Measurements from ENCODE around the gene GOLGB1. TPM values are rescaled to one million over a fixed set of nuclear protein-coding genes. Genes with fewer than 3 reads are reported as not detected.

GOLGB1 gene
- polyA plus RNA-seq, 3 donors: 1.2 to 7.1 (median 1.7) TPM

DNA sequence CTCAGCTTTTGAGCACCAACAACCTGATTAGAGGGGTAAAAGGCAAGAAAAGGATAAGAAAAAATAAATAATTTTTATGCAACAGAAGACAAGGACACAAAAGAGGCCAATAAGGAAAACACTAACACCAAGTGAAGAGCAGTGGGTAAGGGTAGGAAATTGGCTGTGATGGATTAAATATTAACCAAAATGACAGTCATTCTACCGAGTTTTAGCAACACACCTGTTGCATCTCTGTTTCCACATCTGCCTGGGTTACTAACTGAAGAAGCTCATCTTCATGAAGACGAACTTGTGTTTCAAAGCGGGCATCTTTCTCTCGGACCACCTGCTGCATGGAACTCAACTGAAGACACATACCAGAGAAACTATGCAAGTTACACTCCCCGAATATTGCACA, 30.1 kb downstream of the GOLGB1 start:
- no peak overlapping the region for H3K4me3 Mint-ChIP-seq
- Histone ChIP-seq H3K4me1 (ENCODE audit: control insufficient read depth in 1 of 2, insufficient read depth in 2 of 2, low read length in 2 of 2) (no peaks in the 10 kb centered on the region), H3K27me3 (ENCODE audit: control insufficient read depth in 2 of 2, insufficient read depth in 2 of 2, low read length in 2 of 2) (no peaks in the 10 kb centered on the region), H3K4me3 (replicated peaks in 1 of 3; ENCODE audit: low read depth in 2 of 3, low read length in 3 of 3) (no peak overlapping the region), H3K27ac (ENCODE audit: low read depth in 1 of 2, low read length in 2 of 2) (no peak overlapping the region), H3K4me2 (replicated peaks; ENCODE audit: extremely low read depth, low read length, poor library complexity, severe bottlenecking) (no peak overlapping the region), H4K20me1 (ENCODE audit: insufficient read depth, low read length) (no peaks in the 10 kb centered on the region), H3K36me3 (replicated peaks in 1 of 2; ENCODE audit: control insufficient read depth in 1 of 2, insufficient read depth in 2 of 2, low read length in 2 of 2) (peaks cover 87 to 97% of the 10 kb centered on the region in 2 donors), H2AFZ (ENCODE audit: insufficient read depth, low read depth, low read length, poor library complexity, severe bottlenecking) (no peak overlapping the region), H3K9ac (ENCODE audit: insufficient read depth, low read length, poor library complexity, severe bottlenecking) (no peak overlapping the region), H3K79me2 (ENCODE audit: insufficient read depth, low read length) (no peaks in the 10 kb centered on the region), H3K9me3 (replicated peaks in 1 of 2; ENCODE audit: control insufficient read depth in 1 of 2, insufficient read depth in 1 of 2, low read length in 2 of 2) (no peaks in the 10 kb centered on the region)
- DNase-seq: no peak
- no peak overlapping the region for H3K27ac Mint-ChIP-seq
- TF ChIP-seq, protein P1, sequence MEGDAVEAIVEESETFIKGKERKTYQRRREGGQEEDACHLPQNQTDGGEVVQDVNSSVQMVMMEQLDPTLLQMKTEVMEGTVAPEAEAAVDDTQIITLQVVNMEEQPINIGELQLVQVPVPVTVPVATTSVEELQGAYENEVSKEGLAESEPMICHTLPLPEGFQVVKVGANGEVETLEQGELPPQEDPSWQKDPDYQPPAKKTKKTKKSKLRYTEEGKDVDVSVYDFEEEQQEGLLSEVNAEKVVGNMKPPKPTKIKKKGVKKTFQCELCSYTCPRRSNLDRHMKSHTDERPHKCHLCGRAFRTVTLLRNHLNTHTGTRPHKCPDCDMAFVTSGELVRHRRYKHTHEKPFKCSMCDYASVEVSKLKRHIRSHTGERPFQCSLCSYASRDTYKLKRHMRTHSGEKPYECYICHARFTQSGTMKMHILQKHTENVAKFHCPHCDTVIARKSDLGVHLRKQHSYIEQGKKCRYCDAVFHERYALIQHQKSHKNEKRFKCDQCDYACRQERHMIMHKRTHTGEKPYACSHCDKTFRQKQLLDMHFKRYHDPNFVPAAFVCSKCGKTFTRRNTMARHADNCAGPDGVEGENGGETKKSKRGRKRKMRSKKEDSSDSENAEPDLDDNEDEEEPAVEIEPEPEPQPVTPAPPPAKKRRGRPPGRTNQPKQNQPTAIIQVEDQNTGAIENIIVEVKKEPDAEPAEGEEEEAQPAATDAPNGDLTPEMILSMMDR (IDR thresholded peaks at IDR 0.05): no peak
- intact Hi-C loops (cut with micrococcal nuclease): no loop called here
- peaks cover 0 to 3% (median 0%) of the 10 kb centered on the region in 7 donors for H3K9me3 Mint-ChIP-seq
- peaks cover 2% of the 10 kb centered on the region for H3K4me1 Mint-ChIP-seq
- peaks cover 77 to 89% of the 10 kb centered on the region in 2 donors for H3K36me3 Mint-ChIP-seq
- 100% methylated on average over 2 of the region's 5 CpGs for WGBS (ENCODE audit: insufficient coverage)
- no peaks in the 10 kb centered on the region for H3K27me3 Mint-ChIP-seq (ENCODE audit: low read depth in 3 of 3)

DNA sequence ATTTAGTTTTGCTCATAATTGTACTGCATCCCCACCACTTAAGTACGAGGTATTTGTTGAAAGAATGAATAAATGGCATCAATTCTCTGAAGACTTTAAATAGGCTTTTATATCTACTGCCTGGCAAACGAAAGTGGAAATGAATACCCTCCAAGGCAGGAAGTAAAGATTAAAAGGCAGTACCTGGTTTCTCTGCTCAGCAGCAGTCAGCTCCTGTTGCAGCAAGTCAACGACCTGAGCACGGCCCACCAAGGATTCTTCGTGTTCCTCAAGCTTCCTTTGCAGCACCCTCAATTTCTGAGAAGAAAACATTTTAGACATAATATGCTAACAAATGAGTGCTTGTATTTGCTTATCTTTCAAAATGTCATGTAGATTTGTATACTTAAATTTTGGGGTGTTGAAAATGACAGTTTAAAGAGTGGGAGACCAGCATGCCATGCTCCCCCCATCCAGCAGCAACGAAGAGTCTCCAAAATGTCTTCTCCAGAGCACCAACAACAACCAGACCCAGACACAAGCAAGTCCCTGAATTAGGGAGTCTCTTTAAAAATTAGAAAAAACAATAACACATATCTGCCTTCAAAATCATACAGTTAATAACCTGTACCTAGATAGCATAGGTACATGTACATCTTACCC, 31.2 kb downstream of the GOLGB1 start:
- Histone ChIP-seq H3K27ac (ENCODE audit: low read depth in 1 of 2, low read length in 2 of 2) (no peak overlapping the region), H3K36me3 (replicated peaks in 1 of 2; ENCODE audit: control insufficient read depth in 1 of 2, insufficient read depth in 2 of 2, low read length in 2 of 2) (peaks cover 88 to 97% of the 10 kb centered on the region in 2 donors)

More for the DNA sequence above, 31.2 kb downstream of the GOLGB1 start:
- WGBS (ENCODE audit: insufficient coverage): 100% methylated on average over 2 of the region's 6 CpGs
- intact Hi-C loops (cut with micrococcal nuclease): no loop called here
- Histone ChIP-seq H2AFZ (ENCODE audit: insufficient read depth, low read depth, low read length, poor library complexity, severe bottlenecking) (no peak overlapping the region), H3K9me3 (replicated peaks in 1 of 2; ENCODE audit: control insufficient read depth in 1 of 2, insufficient read depth in 1 of 2, low read length in 2 of 2) (no peaks in the 10 kb centered on the region), H3K9ac (ENCODE audit: insufficient read depth, low read length, poor library complexity, severe bottlenecking) (no peak overlapping the region), H3K79me2 (ENCODE audit: insufficient read depth, low read length) (no peaks in the 10 kb centered on the region), H3K4me2 (replicated peaks; ENCODE audit: extremely low read depth, low read length, poor library complexity, severe bottlenecking) (no peak overlapping the region), H3K4me1 (ENCODE audit: control insufficient read depth in 1 of 2, insufficient read depth in 2 of 2, low read length in 2 of 2) (no peaks in the 10 kb centered on the region), H4K20me1 (ENCODE audit: insufficient read depth, low read length) (no peaks in the 10 kb centered on the region), H3K4me3 (replicated peaks in 1 of 3; ENCODE audit: low read depth in 2 of 3, low read length in 3 of 3) (no peak overlapping the region), H3K27me3 (ENCODE audit: control insufficient read depth in 2 of 2, insufficient read depth in 2 of 2, low read length in 2 of 2) (no peaks in the 10 kb centered on the region)
- Mint-ChIP-seq H3K4me1 (no peaks in the 10 kb centered on the region), H3K9me3 (no peaks in the 10 kb centered on the region), H3K27me3 (ENCODE audit: low read depth in 3 of 3) (no peaks in the 10 kb centered on the region), H3K36me3 (peaks cover 76 to 90% of the 10 kb centered on the region in 2 donors), H3K27ac (peak overlapping the region in 1 of 7 donors; percentile 51), H3K4me3 (no peak overlapping the region)
- TF ChIP-seq, protein P1 (IDR thresholded peaks at IDR 0.05): no peak
- no peak for DNase-seq
